Measurements from ENCODE around the gene COPB2.
"Not testable (repeated sequence)": the region's sequence is repeated elsewhere in the genome, so short reads cannot be mapped to it uniquely, and the experiment has no call there.

COPB2 gene

GRCh38 chr3:139389552-139390368, at the start of gene COPB2:
TSS of gene COPB2 (minus strand) at chr3:139389647. CDS start at chr3:139389550, 97 bp downstream.
- peak; percentile 99 for DNase-seq (ENCODE audit: low read depth)

GRCh38 chr3:139434764-139435307, 45.4 kb upstream of the COPB2 start:
- DNase-seq (ENCODE audit: low read depth), result peak; percentile 2

GRCh38 chr3:139434228-139434627, 44.8 kb upstream of the COPB2 start:
- DNase-seq (ENCODE audit: low read depth), result no peak

GRCh38 chr3:139433089-139433488, 43.6 kb upstream of the COPB2 start:
- DNase-seq (ENCODE audit: low read depth), result no peak

- no peak for DNase-seq (ENCODE audit: low read depth)
Measured at GRCh38 chr3:139430493-139430892, 41.0 kb upstream of the COPB2 start.

- DNase-seq (ENCODE audit: low read depth), result peak; percentile 83
Measured at GRCh38 chr3:139427283-139428060, 38.0 kb upstream of the COPB2 start.

- no peak for DNase-seq (ENCODE audit: low read depth)
Measured at GRCh38 chr3:139425745-139426400, 36.4 kb upstream of the COPB2 start.

- DNase-seq (ENCODE audit: low read depth), result no peak
Measured at GRCh38 chr3:139423232-139423631, 33.8 kb upstream of the COPB2 start.

GRCh38 chr3:139421460-139421859, 32.0 kb upstream of the COPB2 start:
- no peak for DNase-seq (ENCODE audit: low read depth)

- DNase-seq (ENCODE audit: low read depth), result no peak
Measured at GRCh38 chr3:139421040-139421439, 31.6 kb upstream of the COPB2 start.

GRCh38 chr3:139418144-139418543, 28.7 kb upstream of the COPB2 start:
- DNase-seq (ENCODE audit: low read depth), result no peak

- no peak for DNase-seq (ENCODE audit: low read depth)
Measured at GRCh38 chr3:139416275-139416674, 26.8 kb upstream of the COPB2 start.

- DNase-seq (ENCODE audit: low read depth), result no peak
Measured at GRCh38 chr3:139414608-139415224, 25.3 kb upstream of the COPB2 start.

GRCh38 chr3:139412891-139413290, 23.4 kb upstream of the COPB2 start:
- not testable (repeated sequence) for DNase-seq (ENCODE audit: low read depth)

GRCh38 chr3:139401155-139401554, 11.7 kb upstream of the COPB2 start:
- not testable (repeated sequence) for DNase-seq (ENCODE audit: low read depth)

GRCh38 chr3:139396707-139397106, 7.3 kb upstream of the COPB2 start:
- no peak for DNase-seq (ENCODE audit: low read depth)

- DNase-seq (ENCODE audit: low read depth), result no peak
Measured at GRCh38 chr3:139394116-139394515, 4.7 kb upstream of the COPB2 start.

- DNase-seq (ENCODE audit: low read depth), result peak; percentile 9
Measured at GRCh38 chr3:139388821-139389551, 461 bp downstream of the COPB2 start.

GRCh38 chr3:139388077-139388476, 1.4 kb downstream of the COPB2 start:
- DNase-seq (ENCODE audit: low read depth), result no peak

GRCh38 chr3:139382291-139382690, 7.2 kb downstream of the COPB2 start:
- DNase-seq (ENCODE audit: low read depth), result not testable (repeated sequence)

- DNase-seq (ENCODE audit: low read depth), result no peak
Measured at GRCh38 chr3:139380575-139380974, 8.9 kb downstream of the COPB2 start.
